Lung (tissue), 12 donors: Measurements from ENCODE around the gene SSH3. TPM values are rescaled to one million over a fixed set of nuclear protein-coding genes. Genes with fewer than 3 reads are reported as not detected.

ENCODE experiments used
- ATAC-seq: fragments of 200-7000 bp; cut with Tn5 transposase; one replicate; pipeline ENCODE4 v1.9.1; 2020; ENCODE audit warnings: moderate number of reproducible peaks; ENCODE audit not compliant: insufficient read depth, low FRiP score
- DNase-seq, 3 donors: peaks; one replicate each; pipeline ENCODE4 v3.0.0-alpha.2; 2013 to 2017
- H3K27ac ChIP-seq, 2 donors: one replicate each; pipeline ENCODE4 v1.5.1; 2013; ENCODE audit warnings: mild to moderate bottlenecking in 2 of 2, moderate library complexity in 2 of 2, control low read depth in 1 of 2, inconsistent platforms in 1 of 2, low read depth in 1 of 2, low read length in 1 of 2
- H3K27me3 ChIP-seq, 3 donors: one replicate each; pipeline ENCODE4 v1.5.1; 2013; ENCODE audit warnings: low read length in 2 of 3; ENCODE audit not compliant: control insufficient read depth in 3 of 3, insufficient read depth in 3 of 3
- H3K36me3 ChIP-seq, 4 donors: one replicate each; pipeline ENCODE4 v1.5.1; 2013; ENCODE audit warnings: low read length in 4 of 4, mild to moderate bottlenecking in 1 of 4, moderate library complexity in 1 of 4; ENCODE audit not compliant: control insufficient read depth in 4 of 4, insufficient read depth in 4 of 4
- H3K4me1 ChIP-seq, 5 donors: one replicate each; pipeline ENCODE4 v1.5.1; 2013; ENCODE audit warnings: low read length in 5 of 5, mild to moderate bottlenecking in 2 of 5, moderate library complexity in 1 of 5; ENCODE audit not compliant: control insufficient read depth in 5 of 5, insufficient read depth in 5 of 5
- H3K4me3 ChIP-seq: one replicate; pipeline ENCODE4 v1.5.1; 2013; ENCODE audit warnings: mild to moderate bottlenecking, control low read depth, moderate library complexity
- H3K9ac ChIP-seq, 2 donors: one replicate each; pipeline ENCODE4 v1.5.1; 2013; ENCODE audit warnings: low read length in 2 of 2, control low read depth in 1 of 2; ENCODE audit not compliant: insufficient read depth in 1 of 2
- H3K9me3 ChIP-seq, 4 donors: one replicate each; pipeline ENCODE4 v1.5.1; 2013; ENCODE audit warnings: low read length in 3 of 4, mild to moderate bottlenecking in 1 of 4, moderate library complexity in 1 of 4; ENCODE audit not compliant: control insufficient read depth in 4 of 4, insufficient read depth in 3 of 4
- WGBS, 2 donors: extraction: QIAGEN DNeasy Blood & Tissue Kit; methylation state at CpG; one replicate each; pipeline ENCODE4 v1.1.7; 2013; 5-methylcytosine and 5-hydroxymethylcytosine counted together
- polyA plus RNA-seq, 2 donors: library from polyadenylated mRNA; stranded (reverse); fragments of 200-250 nt; gene quantifications; one replicate each; pipeline ENCODE4 v1.2.1, GENCODE V29; 2013
- total RNA-seq, 2 donors: library from RNA; depleted of rRNA in 1 of 2; stranded (reverse); fragments of >200 nt in 1 of 2; gene quantifications; one replicate each; pipeline ENCODE4 v1.2.1, GENCODE V29; 2014 to 2021
- TF ChIP-seq, protein P1 (sequence below): IDR thresholded peaks from 2 replicates; pipeline ENCODE4 v1.5.1; 2012; ENCODE audit warnings: mild to moderate bottlenecking; ENCODE audit errors: control extremely low read depth, extremely low read depth
- donor health status: control.
- donor health status: control.
- donor health status: Bipolar disorder and iron deficiency.
- donor health status: healthy.
- donor health status: DM: yes; HTN: yes; CAD: no.

SSH3 gene
- total and polyA plus RNA-seq, 4 donors = 19.0 to 42.7 (median 27.2) TPM

DNA sequence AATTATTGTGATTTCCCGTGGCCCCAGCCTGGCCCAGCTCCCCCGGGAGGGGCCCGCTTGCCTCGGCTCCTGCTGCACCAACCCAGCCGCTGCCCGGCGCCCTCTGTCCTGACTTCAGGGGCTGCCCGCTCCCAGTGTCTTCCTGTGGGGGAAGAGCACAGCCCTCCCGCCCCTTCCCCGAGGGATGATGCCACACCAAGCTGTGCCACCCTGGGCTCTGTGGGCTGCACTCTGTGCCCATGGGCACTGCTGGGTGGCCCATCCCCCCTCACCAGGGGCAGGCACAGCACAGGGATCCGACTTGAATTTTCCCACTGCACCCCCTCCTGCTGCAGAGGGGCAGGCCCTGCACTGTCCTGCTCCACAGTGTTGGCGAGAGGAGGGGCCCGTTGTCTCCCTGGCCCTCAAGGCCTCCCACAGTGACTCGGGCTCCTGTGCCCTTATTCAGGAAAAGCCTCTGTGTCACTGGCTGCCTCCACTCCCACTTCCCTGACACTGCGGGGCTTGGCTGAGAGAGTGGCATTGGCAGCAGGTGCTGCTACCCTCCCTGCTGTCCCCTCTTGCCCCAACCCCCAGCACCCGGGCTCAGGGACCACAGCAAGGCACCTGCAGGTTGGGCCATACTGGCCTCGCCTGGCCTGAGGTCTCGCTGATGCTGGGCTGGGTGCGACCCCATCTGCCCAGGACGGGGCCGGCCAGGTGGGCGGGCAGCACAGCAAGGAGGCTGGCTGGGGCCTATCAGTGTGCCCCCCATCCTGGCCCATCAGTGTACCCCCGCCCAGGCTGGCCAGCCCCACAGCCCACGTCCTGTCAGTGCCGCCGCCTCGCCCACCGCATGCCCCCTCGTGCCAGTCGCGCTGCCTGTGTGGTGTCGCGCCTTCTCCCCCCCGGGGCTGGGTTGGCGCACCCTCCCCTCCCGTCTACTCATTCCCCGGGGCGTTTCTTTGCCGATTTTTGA lies 17.5 kb upstream of the SSH3 start:
- ATAC-seq (no peak), DNase-seq (no peak)
- TF ChIP-seq, protein P1, sequence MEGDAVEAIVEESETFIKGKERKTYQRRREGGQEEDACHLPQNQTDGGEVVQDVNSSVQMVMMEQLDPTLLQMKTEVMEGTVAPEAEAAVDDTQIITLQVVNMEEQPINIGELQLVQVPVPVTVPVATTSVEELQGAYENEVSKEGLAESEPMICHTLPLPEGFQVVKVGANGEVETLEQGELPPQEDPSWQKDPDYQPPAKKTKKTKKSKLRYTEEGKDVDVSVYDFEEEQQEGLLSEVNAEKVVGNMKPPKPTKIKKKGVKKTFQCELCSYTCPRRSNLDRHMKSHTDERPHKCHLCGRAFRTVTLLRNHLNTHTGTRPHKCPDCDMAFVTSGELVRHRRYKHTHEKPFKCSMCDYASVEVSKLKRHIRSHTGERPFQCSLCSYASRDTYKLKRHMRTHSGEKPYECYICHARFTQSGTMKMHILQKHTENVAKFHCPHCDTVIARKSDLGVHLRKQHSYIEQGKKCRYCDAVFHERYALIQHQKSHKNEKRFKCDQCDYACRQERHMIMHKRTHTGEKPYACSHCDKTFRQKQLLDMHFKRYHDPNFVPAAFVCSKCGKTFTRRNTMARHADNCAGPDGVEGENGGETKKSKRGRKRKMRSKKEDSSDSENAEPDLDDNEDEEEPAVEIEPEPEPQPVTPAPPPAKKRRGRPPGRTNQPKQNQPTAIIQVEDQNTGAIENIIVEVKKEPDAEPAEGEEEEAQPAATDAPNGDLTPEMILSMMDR = no peak
- Histone ChIP-seq H3K4me3 (no peak overlapping the region), H3K9ac (no peak overlapping the region), H3K27ac (peak overlapping the region in 1 of 2 donors; percentile 69), H3K36me3 (peaks cover 0 to 64% (median 38%) of the 10 kb centered on the region in 4 donors), H3K27me3 (no peaks in the 10 kb centered on the region), H3K9me3 (peaks cover 0 to 2% (median 0%) of the 10 kb centered on the region in 4 donors), H3K4me1 (peaks cover 0 to 24% (median 9%) of the 10 kb centered on the region in 5 donors)
- WGBS, 2 donors = 48 to 76% methylated on average over 38 to 39 of the region's 39 CpGs

DNA sequence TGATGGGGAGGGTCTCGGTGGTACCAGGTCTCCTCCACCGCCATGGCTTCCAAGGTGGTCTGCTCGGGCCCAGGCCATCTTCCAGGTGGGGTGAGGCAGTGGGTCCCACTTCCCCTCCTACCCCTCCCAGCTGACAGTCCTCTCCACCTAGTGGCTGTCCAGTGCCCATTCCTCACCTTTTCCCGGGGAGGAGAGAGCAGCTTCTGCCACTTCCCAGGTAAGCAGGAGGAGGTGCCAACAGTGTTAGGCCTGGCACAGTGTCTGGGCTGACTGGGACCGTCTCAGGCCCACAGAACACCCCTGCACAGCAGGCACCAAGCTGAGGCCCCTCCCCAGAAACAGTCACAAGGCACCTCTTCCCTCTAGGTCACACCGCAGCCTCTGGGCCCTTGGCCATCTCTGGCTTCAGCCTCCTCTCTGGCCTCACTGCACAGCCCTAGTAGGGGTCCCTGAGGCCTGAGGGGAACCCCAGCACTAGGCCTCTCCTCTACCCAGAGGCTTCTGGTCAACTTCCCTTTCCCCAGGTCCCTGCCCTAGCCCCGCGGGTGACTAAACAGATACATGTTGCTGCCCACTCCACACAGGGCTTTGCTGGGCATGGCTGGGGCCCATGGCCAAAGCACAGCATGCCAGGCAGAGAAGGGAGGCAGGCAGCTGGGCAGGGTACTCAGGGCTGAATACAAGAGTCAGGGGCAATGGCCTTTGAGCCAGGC lies 16.6 kb upstream of the SSH3 start:
- peak overlapping the region in 1 of 2 donors; percentile 96 for H3K27ac ChIP-seq
- TF ChIP-seq, protein P1 = no peak
- DNase-seq (no peak), ATAC-seq (no peak)
- H3K4me1 ChIP-seq = peaks cover 0 to 22% (median 9%) of the 10 kb centered on the region in 5 donors
- H3K36me3 ChIP-seq = peaks cover 0 to 61% (median 38%) of the 10 kb centered on the region in 4 donors
- H3K9me3 ChIP-seq = peaks cover 0 to 2% (median 0%) of the 10 kb centered on the region in 4 donors
- peak overlapping the region in 1 of 2 donors; percentile 83 for H3K9ac ChIP-seq
- H3K4me3 ChIP-seq = no peak overlapping the region
- H3K27me3 ChIP-seq = no peaks in the 10 kb centered on the region
- 55 to 63% methylated on average over 8 of the region's 8 CpGs for WGBS, 2 donors

DNA sequence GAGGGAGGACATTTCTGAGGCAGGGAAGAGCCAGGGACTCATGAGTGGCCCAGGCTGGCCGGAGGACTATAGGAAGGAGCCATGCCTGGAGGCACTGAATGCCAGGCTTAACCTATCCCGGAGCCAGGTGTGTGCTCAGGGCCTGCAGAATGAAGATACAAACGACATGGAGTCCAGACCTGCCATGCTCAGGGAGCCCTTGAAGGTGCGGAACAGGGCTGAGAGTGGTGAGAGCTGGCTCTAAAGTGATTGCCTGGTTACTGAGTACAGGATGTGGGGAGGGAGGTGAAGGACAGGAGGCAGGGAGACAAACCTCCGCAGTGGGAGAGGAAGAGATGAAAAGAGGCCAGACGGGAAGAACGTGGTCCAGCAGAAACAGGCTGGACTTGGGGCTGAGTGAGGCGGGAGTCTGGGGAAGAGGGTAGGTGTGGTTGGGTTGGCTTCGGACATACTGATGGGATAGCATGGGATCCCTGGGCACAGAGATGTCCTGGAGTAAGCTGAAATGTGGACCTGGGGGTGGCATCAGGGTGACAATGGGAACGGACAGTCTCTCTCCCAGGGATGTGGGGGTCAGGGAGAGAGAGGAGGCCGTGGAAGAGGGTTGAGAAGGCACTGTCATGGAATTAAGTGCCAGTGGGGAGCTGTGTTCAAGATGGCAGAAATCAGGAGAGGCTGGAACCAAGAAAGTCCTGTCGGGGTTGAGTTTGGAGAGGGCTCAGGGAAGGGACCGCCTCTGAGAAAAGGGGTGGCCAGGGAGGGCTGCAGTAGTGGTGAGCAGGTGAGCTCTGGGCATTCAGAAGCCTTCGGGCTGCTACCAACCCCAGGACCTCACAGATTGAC lies 15.8 kb upstream of the SSH3 start:
- H3K27ac ChIP-seq = peak overlapping the region; percentile 92 to 96
- H3K4me1 ChIP-seq = peaks cover 0 to 22% (median 9%) of the 10 kb centered on the region in 5 donors
- no peak for DNase-seq
- 35 to 56% methylated on average over 14 of the region's 14 CpGs for WGBS, 2 donors
- H3K9ac ChIP-seq = peak overlapping the region; percentile 63 to 83
- TF ChIP-seq, protein P1 = no peak
- no peak overlapping the region for H3K4me3 ChIP-seq
- H3K27me3 ChIP-seq = no peaks in the 10 kb centered on the region
- peaks cover 0 to 2% (median 0%) of the 10 kb centered on the region in 4 donors for H3K9me3 ChIP-seq
- ATAC-seq = no peak
- H3K36me3 ChIP-seq = peaks cover 0 to 59% (median 38%) of the 10 kb centered on the region in 4 donors
